Hepatic stellate cell (primary cell): ENCODE results near the gene PM20D2.

Experiments
- DNase-seq: peaks from one replicate; pipeline ENCODE4 v3.0.0; 2011; ENCODE audit warnings: low spot score

Gene PM20D2

DNA sequence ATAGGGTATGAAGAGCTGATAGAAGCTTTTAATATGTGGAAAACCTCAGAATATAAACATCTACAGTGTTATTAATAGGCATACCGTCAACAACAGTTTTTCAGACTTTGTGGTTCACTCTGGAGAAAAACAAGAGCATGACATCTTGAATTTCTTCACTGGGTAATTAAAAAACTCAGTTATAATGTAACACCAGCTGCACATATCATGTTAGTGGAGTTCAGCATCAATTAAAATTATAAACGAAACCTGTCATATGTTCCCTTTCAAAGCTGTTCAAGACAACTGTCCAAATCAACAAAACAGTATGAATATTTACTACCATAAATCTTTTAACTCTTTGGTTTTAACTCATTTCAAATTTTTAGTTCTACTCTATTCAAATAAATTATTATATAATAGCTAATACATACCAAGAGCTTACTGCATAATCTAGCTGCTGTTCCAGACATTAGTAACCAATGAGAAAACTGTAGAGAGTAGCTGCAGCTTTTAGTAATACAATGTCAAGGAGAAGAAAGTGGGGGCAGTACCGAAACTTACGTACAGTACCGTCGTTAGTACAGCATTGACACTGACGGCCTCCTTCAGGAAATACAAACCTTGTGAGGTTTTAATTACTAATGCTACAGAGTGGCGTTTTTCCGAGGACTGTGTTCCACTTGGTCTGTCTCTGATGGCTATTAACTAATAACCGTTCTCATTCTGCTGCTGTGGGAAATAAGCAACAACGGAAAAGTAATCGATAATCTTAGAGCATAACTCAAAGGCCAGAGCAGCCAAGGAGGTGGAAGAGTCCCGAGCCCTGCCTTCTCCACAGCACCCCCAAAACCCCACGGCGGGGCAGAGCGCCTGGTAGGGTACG lies 532 bp upstream of the PM20D2 start:
- DNase-seq, result peak; percentile 36

DNA sequence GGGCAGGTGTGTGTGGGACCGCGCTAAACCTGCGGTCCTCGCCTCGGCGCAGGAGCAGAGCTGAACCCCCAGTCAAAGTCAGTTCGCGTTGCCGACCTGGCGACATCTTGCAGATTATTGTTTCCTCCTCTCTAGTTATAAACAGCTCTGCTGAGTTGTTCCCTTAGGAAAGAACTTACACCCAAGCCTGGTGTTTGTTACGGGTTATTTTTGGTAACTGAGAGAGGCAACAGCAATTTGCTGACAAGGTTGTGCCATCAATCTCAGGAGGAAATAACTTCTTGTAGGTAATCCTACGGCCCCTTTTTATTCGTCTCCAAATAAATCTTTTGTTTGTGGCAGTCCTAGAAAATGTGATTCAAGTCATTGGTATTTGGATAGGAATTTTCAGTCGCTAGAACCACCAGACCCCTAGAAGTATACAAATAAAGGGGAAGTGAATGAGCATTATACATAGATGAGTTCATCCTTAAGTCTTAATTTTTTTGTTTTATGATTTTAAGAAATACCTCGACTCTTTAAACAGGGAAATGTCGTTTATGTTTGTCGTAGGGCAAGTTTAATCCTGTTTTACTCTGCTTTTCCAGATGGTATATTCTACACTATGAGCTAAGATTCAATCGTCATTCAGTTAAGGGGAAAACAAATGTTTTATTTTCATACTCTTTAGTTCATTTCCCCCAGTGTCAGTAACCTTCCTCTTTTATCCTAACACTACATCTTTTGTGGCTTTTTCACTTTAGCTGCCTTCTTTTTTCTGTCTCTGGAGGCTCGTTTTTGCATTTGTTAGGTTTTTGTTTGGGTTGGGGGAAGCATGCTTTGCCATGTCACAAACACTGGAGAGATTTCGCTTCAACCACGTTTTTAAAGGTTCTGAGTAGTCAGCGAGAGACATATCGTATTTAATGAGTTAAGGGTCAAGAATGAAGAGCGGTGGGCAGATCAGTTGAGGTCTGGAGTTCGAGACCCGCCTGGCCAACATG lies 1.2 kb downstream of the PM20D2 start:
- peak; percentile 57 for DNase-seq

DNA sequence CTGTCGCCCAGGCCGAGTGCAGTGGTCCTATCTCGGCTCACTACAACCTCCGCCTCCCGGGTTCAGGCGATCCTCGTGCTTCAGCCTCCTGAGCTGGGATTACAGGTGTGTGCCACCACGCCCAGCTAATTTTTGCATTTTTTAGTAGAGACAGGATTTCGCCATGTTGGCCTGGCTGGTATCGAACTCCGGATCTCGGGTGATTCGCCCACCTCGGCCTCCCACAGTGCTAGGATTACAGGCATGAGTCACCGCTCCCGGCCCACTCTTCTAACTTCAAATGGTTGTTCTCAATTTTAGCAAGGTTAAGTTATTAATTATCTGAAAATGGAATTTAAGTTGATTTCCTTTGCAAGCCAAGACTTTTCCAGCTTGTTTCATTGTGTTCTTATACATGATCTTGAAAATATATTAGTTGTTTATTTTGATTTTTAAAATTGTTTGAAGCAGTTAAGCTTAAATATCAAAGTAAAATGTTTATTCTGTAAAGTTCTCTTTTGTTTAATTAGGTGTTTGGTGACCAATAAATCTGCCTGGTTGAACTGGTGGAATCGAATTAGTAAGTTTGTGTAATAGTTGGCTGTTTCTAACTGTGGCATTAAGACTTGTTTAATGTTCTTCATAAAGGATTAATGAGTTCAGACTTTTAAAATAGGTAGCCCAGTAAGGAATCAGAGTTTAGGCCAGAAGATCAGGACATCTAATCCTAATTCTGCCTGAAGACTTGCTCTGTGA lies 2.3 kb downstream of the PM20D2 start:
- DNase-seq, result no peak

DNA sequence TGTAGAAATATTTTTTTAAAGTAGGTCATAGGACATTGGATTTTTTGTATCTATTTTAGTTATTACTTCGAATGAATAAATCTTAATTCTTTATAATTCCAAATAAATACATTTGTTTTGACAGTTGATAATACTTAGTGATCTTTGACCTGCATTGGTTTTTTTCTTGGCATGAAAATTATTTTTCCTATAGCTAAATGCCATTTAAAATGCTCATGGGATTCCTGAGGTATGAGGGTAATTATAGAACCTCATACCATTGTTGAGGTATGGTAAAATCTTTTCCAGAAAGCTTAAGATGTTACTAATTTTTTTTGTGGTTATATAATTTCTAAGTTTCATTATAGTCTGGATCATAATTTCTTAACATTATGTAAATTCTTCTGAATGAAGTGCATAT lies 8.3 kb downstream of the PM20D2 start:
- DNase-seq, result no peak

DNA sequence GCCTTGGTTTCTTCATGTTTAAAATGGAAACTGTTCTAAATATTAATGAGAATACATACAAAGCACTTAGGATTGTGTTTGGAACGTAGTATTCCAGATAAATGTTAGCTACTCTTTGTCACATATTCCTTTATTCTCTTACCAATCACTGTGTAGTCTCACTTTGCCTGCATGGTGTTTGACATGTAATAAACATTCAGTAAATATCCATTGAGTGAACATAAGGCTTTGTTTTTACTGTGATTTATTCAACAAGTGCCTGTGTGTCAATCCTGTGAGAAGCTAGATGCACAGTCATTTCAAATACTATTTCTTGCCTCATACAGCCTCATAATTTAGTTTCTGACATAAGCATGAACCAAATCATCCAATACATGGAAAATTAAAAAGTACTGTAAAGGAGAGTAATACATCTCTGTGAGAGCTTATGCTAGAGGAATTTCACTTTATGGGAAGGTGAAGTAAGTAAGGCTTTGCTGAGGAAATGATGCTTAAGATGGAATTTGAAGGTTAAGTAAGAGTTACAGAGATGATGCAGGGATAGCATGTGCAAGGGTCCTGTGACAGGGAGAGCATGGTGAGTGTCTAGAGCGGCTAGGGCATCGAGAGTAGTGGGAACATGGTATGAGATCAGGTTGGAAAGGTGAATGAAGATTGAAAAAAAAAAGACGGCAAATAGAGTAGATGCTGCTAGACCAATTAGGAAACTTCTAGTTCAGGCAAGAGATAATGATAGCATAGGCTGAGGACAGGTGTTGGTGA lies 14.7 kb downstream of the PM20D2 start:
- DNase-seq, result no peak

DNA sequence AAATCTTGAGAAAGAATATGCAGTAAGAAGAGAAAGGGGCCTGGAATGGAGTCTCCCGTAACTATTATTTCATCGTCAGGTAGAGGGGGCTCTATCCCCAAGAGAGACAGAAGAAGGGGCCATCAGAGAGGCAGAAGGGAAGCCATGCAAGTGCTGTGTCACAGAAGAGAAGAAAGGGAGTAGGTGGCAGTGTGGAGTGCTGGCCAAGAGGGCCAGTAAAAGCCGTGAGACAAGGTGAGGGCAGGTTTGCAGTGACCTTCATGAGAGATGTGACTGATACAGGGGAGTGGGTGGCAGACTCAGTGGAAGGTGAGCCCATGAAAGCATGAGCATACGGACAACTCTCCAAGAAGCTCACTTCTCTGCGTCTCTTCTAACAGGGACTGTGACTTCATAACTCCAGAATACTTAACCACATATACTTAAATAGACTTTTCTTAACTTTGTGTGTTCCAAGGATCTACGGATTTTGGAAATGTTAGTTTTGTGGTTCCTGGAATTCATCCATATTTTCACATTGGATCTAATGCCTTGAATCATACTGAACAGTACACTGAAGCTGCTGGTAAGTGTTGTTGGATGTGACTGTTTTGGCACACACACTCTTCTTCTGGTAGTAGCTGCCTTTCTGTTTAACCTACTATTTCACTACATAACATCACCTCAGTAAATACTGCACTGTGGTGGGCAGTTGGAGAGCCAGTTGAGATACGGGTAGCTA lies 15.6 kb downstream of the PM20D2 start:
- DNase-seq, result peak; percentile 11

DNA sequence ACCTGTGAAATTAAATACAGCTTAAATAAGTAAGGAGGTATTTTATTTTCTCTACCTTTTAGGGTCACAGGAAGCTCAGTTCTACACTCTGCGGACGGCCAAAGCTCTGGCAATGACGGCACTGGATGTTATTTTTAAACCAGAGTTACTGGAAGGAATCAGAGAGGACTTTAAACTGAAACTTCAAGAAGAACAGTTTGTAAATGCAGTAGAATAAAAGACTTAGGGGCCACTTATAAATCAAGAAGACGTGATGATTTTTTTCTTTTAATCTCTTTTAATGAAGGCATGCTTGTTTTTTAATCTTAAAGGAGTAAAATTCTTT lies 16.2 kb downstream of the PM20D2 start:
- DNase-seq, result peak; percentile 11

DNA sequence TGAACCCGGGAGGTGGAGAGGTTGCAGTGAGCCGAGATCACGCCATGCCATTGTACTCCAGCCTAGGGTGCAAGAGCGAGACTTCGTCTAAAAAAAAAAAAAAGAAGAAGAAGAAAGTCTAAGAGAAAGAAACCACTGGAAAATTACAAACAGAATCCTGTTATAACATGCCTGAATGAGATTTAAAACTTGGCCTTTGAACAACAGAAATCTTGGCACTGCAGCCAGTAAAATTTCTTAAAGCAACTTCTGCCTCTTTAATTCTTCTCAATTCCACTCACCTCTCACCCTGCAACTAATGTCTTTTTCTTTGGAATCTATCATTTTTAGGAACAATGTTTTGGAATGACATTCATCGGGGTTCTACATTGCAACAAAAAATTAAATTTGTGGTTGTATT lies 26.3 kb downstream of the PM20D2 start:
- no peak for DNase-seq

DNA sequence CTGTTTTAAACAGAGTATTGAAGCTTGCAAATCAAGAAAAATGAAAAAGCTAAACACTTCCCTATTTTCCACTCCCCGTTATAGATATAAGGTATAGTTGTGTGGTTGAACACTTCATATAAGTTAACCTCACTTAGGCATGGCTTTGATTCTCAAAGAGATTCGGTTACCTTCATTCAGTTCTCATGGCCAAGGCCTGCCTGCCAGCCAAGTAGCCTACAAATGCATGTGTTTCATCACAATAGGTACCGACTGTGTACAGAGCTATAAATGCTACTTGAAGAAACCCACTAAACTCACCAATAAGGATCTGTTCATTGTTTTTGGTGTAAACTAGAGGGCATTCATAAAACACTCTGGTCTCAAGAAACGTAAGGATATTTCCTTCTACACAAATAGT lies 27.8 kb downstream of the PM20D2 start:
- DNase-seq, result no peak

DNA sequence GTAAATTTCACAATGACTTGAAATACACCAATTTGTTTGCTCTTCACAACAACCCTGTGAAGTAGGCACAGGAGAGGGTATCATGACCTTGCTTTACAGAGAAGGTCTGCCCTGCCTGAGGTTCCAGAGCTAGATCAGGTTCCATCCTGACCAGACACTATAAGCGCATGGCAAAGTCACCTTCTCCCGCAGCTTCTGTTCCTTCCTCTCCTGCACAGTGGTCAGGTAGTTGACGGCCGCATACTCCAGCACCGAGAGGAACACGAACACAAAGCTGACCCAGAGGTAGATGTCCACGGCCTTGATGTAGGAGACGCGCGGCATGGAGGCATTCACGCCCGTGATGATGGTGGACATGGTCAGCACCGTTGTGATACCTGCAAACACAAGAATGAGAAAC lies 34.3 kb downstream of the PM20D2 start:
- DNase-seq, result no peak

DNA sequence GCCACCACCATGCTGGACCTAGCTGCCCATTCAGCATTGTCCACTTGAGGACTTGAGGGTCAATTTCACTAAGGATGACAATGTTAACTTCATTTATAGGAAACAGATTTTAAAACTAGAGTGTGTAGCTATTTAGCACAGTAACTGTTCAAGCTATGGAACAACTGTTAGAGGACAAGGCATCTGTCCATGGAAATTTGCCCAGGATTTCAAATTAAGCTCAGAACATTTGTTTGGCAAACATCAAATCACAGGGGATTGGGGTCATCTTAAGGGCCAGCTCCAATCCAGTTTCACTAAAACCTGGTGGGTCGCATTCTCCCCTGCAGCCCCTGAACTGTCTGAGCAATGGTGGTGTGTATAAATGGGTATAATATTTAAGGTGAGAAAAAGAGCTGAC lies 35.1 kb downstream of the PM20D2 start:
- no peak for DNase-seq

DNA sequence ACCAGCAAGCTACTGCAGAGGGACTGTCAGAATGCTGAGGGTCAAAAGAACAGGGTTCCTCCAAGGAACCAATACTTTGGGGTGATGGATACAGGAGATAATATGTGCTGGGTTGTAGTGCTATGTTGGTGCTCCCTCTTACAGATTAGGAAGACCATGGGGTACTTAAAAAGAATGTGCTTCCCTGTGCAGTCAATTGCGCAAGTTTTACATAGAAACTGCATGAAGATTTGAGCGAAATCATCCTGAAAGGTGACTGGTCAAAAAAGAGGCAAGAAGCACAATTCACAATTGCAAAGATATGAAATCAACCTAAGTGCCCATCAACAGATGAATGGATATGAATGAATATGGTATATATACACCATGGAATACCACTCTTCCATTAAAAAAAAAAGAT lies 37.4 kb downstream of the PM20D2 start:
- no peak for DNase-seq

DNA sequence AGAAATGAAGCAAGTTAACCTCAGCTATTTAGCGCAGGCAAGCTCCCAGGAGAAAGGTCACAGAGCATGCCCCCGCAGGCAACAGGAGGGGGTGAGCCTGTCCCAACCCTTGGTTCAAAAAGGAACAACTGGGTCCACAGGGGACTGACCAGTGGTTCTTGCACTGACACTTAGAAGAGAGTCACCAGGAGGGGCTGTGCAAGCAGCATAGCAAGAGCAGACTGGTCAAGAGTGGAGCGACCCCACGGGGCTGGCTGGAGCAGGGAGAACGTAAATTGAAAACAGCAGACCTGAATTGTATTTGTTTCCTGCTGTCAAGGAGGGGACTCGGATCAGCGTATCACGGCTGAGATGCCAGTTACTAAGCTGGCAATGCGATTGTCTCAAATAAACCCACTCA lies 38.5 kb downstream of the PM20D2 start:
- no peak for DNase-seq

DNA sequence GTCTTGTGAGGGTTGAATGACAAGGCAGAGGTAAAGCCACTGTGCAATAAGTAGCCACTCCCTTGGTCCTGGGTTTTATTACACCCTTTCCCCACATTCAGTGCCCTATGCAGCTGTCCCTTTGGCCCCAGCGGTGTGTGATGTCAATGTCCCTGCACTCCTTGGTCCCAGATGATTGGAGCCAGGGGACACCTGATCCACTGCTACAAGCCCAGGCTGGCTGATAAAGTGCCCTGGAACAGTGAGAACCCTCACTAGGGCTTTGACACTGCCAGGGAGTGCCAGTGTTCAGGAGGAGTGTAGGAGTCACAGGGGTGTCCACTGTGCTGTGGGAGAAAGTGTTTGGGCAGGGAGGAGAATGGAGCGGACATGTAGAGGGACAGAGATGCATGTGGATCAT lies 40.9 kb downstream of the PM20D2 start:
- DNase-seq, result no peak

DNA sequence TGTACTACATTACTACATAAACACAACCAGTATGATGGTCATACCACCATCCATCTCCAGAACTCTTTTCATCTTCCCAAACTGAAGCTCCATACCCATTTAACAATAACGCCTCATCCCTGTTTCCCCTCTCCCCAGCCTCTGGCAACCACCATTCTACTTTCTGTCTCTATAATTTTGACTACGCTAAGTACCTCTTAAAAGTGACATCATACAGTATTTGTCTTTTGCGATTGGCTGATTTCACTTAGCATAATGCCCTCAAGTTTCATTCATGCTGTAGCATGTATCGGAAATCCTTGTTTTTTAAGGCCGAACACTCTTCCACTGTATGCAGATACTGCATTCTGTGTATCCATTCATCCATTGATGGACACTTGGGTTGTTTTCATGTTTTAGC lies 41.6 kb downstream of the PM20D2 start:
- no peak for DNase-seq

DNA sequence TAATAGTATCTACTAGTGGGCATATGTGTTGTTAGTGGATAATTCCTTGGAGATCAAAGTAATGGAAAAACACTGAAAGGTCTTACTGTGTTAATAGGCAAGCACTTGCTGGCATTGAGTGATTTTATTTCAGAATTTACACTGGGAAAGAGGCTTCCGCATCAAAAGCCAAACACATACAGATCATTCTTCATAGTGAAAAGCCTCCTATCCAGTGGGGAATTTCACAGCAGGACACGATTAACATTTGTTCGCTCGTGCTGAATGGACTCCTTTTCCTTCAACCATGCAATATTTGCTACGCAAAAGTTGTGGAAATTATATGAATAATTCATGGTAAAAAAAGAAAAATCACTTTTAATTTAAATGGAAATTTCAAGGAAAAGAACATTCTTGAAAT lies 44.9 kb downstream of the PM20D2 start:
- DNase-seq, result no peak

DNA sequence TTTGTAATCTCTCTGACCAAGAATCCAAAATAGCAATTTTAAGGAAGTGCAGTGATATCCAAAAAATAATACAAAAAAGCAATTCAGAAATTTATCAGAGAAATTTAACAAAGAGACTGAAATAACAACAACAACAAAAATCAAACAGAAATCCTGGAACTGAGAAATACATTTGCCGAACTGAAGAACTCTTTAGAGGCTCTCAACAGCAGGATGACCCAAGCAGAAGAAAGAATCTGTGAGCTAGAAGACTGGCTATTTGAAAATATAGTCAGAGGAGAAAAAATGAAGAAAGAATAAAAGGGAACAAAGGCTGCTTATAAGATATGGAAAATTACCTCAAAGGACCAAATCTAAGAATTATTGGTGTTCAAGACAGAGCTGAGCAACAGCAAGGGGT lies 48.7 kb downstream of the PM20D2 start:
- no peak for DNase-seq

DNA sequence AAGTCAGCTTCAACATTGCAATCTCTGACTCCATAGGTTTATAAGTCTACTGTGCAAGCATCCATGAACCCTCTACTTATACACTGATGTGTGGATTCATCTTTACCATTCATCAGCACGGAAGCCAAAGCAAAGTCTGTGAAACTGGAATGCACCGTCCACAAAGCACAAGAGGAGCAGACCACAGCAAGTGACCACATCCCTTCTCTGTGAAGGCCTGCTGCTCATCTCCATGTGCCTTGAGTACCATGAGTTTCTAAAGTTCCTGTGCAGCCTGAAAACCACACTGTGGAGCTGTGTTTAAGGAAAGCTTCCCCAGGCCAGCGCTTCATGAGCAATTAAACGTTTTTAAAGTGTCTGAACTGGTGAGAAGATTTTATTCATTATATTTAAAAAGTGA lies 51.3 kb downstream of the PM20D2 start:
- DNase-seq, result no peak

DNA sequence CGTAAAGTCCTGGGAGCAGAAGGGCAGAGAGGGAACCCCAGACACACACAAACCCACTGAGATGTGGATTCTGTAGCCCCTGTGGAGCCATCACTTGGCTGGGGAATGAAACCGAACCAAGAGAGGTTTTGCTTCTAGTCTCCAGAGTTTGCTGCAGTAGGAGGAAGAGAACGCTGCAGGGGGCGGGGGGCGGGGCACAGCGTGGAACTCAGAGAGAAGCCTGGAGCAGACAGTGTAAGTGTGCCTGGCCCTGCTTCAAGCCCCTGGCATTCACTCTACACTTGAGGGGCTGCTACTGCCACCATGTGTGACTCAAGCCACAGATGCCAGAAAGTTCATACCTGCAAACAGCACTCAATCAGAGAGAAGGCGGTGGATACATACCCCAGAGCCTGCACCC lies 52.4 kb downstream of the PM20D2 start:
- DNase-seq, result no peak

DNA sequence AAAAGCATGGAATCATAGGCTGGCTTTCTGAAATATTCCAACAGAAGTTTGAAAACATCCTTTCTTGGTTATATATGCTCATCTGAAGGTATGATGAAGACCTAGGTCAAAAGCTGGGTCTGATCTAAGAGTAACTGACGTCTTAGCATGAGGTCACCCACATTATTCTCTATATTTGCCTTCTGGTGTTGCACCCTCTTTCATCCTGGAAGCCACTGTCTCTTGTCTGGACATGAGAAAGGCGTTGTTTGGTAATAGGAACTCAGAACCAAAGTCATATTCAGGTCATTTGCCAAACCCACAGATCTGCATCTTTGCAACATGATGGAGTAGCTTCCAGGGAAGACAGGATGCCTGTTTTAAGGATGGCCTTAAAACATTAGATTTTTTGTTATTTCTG lies 53.7 kb downstream of the PM20D2 start:
- no peak for DNase-seq

DNA sequence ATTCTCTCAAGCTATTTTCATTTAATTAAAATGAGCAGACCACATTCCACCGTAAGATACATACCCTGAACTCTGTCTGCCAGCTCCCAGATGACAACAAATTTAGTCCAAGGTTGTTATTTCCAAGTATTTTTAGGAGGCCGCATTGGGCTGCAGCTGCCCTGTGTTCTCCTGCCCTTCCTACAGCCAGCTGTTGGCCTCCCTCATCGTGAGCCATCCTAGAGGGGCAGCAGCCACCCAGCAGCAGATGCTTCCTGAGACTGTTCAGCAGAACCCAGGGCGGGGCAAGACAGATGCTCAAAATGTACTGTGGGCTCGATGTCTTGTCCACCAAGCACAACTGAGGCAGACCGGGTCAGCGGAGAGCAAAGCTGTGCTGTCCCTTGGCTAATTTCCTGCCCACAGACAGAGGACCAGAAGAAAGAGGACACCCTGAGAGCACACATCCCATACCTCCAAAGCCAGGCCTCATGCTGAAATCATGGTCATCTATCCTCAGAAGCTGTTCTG lies 54.9 kb downstream of the PM20D2 start:
- DNase-seq, result no peak
